SK-N-DZ (cell line): Measurements from ENCODE around the gene DES.

Experiments used
- DNase-seq: peaks from one replicate; pipeline ENCODE4 v3.0.0-alpha.2; 2015; ENCODE audit warnings: low spot score

Gene DES

GRCh38 chr2:219438453-219438852 lies 20.3 kb downstream of the DES start:
- no peak for DNase-seq

DNA sequence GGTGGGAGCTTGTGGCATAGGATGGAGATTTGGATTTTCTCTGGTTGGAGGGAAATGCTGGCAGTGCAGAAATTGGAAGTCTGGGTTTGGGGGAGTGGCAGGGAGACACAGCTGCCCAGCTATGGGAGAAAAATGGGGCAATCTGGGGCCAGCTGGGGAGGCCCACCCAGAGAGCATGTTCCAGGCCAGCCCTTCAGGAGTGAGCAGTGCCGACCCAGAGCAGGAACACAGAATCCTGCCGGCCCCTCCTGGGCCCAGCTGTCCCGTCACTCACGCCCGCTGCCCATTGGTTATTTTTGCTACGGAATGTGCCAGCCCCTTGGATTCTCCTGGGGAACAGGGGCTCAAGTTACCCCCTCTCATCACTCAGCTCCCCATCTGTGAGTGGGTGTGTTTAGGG lies 21.3 kb downstream of the DES start:
- no peak for DNase-seq

- no peak for DNase-seq
These were observed 22.4 kb downstream of the DES start for GRCh38 chr2:219440388-219441256.

- no peak for DNase-seq
These were observed 23.5 kb downstream of the DES start for GRCh38 chr2:219441451-219442255.

DNA sequence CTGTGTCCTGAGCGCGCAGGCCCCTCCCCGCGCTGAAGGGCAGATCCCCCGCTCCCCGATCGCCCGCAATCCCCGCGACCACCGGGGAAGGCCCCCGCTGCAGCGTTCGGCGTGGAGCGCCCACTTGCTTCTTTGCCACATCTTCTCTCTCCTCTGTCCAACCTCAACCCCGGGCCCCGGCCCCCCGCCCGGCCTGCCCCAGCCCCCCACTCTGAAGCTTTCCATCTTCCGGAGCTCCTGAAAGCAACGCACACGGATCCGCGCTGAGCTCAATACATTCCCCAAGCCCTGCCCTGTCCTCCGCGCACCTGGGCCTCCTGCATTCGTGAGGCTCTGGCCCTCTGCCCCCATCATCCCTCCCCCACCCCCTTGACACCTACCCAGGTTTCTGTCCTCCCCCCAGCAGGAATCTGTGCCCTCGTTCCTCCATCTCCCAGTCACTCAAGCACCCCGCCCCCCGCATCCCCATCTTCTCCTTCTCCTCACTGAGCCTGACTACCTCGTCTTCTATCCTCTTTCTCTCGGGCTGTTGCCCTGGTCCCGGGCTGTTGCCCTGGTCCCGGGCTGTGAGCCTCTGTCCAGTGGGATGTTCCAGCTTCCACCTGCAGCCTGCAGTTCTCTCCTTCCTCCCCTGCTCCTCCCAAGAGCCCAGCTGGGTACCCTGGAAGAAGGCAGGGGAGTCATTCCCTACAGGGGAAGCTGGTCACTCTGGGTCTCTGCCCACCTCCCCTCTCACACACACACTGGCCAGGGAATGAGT lies 24.3 kb downstream of the DES start:
- no peak for DNase-seq

DNA sequence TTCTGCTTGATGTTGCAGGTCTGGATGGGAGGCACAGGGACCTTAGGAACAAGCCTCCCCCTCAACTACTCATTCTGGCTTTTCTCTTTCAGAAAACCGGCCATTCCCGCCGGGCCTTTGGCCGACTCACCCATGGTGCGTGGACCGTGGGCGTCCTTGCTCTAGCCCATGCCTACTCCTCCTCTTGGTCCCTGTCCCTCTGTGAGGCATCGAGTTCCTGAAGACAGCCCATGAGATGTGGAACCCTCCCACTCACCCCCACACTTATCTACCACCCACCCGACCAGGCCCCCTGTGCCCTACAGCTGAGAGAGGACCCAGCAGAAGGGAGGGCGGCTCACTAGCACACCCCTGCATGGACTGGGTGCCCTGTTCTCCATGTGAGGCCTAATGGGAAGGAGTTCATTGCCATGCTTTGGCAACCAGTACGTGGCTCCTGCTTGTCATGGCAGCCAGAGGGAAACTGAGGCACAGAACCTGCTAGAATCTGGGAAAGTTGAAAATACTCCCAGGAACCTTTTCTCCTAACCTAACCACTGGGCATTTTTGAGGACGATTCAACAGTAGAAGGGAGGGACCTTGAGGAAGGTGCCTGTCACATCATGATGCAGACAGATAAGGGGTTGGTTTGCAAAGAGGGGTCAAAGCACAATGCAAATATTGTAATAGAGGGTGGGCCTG lies 25.0 kb downstream of the DES start:
- no peak for DNase-seq

DNA sequence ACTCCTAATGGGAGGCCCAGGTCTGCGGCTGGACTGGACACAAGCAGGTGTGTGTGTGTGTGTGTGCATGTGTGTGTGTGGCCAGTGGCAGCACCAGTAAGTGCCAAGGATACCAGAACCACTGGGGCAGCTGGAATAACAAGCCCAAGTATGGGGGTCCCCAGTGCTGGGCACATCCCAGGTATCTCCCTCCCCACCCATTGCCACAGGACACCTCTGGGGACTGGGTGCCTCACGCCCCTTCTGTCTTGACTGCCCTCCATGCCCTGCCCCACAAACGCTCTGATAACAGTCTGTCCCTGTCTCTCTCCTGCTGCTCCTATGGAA lies 25.5 kb downstream of the DES start:
- no peak for DNase-seq

DNA sequence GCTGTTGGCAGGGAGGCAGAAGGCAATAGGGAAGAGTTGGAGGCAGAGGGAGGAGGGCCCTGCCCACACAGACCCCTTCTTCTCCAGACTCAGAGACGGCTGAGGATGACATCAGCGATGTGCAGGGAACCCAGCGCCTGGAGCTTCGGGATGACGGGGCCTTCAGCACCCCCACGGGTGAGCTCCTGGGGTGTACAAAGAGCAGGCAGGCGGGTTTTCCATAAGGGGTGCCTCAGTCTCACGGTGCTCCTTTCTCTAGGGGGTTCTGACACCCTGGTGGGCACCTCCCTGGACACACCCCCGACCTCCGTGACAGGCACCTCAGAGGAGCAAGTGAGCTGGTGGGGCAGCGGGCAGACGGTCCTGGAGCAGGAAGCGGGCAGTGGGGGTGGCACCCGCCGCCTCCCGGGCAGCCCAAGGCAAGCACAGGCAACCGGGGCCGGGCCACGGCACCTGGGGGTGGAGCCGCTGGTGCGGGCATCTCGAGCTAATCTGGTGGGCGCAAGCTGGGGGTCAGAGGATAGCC lies 26.5 kb downstream of the DES start:
- peak; percentile 24 for DNase-seq

DNA sequence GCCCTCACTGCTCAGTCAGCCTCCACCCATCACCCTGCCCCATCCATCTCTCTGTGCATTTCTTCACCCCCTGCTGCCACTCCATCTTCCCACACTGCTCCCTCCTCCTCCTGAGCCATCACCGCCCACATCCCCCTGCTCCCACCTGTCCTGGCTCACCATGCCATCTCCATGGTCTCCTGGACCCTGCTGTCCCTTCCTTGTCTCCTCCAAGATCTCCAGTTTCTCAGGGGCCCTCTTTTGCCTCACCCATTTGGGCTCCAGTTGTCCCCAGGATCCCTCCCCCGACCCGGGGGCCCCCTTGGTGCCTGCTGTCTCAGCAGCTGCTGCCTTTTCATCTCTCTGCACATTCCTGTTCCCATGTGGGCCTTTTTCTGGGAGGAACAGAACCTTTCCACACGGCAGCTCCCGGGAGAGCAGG lies 27.1 kb downstream of the DES start:
- no peak for DNase-seq

DNA sequence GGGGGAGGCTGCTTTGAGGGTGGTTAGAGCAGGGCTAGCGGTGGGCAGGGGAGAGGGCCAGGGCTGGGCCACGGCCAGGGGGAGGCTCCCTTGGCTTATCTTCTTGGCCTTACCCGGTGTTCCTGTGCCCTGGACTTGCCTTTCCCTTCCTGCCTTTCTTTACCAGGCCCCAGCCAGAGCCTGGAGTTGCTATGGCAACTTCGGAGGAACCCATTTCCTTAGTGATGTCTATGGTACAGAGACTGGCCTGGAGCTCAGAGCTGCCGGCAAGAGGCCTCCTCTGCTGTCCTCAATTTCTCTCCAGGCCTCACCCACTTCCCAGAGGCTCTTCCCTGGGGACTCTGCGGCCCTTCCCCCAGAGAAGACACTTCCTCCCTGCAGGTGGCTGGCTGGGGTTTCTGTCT lies 27.9 kb downstream of the DES start:
- peak; percentile 91 for DNase-seq

DNA sequence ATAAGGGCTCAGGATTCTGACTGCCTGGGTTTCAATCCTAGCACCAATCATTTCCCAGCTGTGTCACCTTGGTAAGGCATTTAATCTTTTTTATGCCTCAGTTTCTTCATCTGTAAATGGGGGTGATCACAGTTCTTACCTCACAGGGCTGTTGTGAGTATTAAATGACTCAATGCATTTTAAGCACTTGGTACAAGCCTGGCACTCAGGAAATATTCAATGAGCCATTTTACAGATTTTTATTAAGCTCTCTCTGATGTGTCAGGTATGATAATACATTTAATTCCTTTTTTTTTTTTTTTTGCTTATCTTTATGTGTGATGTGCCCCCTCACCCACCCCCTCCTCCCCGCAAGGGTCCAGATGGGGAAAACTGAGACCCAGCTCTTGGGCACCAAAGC lies 28.5 kb downstream of the DES start:
- no peak for DNase-seq

- DNase-seq: no peak
These were observed 29.3 kb downstream of the DES start for GRCh38 chr2:219447242-219448098.

GRCh38 chr2:219448099-219448775 lies 30.1 kb downstream of the DES start:
- DNase-seq: no peak

GRCh38 chr2:219448776-219449341 lies 30.7 kb downstream of the DES start:
- DNase-seq: no peak

- no peak for DNase-seq
These were observed 31.4 kb downstream of the DES start for GRCh38 chr2:219449609-219450008.

DNA sequence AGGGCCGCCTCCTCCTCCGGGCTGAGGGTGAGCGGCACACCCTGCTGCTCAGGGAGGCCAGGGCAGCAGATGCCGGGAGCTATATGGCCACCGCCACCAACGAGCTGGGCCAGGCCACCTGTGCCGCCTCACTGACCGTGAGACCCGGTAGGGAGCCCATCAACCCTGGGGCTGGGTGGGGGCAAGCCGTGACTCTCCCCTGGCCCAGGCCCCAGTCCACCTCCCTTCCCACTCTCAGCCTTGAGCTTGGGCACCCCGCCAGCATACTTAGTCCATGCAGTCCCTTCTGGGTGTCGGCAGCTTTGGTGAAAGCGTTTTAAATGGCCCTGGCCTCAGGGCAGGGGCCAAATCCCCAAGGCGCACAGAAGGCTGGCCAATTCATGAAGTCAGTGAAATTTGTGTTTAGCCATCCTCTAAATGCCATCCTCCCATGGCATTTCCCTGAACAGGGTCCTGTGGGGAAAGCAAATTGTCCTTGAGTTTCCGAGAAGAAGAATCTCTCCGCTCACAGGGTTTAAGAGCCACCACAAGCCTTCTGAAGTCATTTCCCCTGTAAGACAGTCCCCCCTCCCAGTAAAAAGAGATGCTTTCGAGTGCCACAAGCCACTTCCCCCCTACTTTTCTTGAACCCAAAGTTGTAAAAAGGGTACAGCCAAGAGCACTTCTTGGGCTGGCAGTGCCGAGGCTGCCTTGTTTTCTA lies 33.6 kb downstream of the DES start:
- DNase-seq: no peak

DNA sequence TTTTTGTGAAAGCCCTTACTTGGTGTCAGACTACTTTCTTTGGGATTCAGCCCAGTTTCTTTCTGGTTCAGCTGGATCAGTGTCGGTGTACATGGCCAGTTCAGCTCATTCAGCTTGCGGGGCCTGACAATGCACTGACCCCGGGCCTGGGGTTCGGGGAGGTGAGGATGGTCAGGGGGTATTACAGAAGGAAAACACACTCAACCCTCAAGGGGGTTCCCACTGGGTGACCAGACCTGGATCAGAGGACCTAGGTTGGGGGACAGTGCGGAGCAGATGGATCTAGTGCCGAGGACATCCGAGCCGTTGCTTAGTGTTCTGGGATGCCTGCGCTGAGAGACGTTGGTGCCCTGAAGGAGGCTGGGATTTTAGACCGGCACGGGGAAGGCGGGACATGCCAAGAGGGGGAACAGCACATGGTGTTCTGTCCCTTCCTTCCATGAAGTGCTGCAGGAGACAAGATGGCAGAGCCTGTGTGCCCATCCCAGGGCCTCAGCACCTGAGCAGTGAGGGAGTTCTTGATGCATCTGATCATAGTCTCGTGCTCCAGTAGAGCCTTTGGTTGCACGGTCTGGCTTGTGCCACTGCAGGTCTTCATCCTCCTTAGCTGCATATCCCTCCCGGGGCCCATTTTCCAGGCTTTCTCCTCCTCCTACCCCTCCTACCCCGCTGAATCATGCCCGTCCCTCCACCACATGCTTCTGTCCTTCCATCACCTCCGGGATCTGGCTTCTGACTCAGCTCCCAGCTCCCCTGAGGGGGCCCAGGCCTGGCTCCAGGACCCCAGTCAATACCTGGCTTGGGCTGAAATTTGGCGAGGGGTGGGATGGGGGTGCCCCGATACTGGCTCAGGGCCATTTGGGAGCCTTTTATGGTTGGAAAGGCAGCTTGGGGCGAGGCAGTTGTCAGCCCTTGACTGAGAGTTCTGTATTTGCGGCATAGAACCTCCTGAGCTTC lies 34.5 kb downstream of the DES start:
- no peak for DNase-seq
